GDM1 (cell line): ENCODE data around the gene DNAJC17.

Source experiments
- DNase-seq: peaks from one replicate; lab custom pipeline; 2025; lab: John Stamatoyannopoulos, UW

The DNAJC17 gene

GRCh38 chr15:40790718-40791117, 16.6 kb downstream of the DNAJC17 start:
- DNase-seq: no peak

- no peak for DNase-seq
These were observed 17.3 kb downstream of the DNAJC17 start for GRCh38 chr15:40789999-40790398.

GRCh38 chr15:40789119-40789518, 18.2 kb downstream of the DNAJC17 start:
- no peak for DNase-seq

- DNase-seq: no peak
These were observed 19.3 kb downstream of the DNAJC17 start for GRCh38 chr15:40787991-40788390.

- no peak for DNase-seq
These were observed 19.9 kb downstream of the DNAJC17 start for GRCh38 chr15:40787344-40787841.

- no peak for DNase-seq
These were observed 21.5 kb downstream of the DNAJC17 start for GRCh38 chr15:40785814-40786213.

- no peak for DNase-seq
These were observed 22.1 kb downstream of the DNAJC17 start for GRCh38 chr15:40785164-40785563.

- peak; percentile 52 for DNase-seq
These were observed 24.6 kb downstream of the DNAJC17 start for GRCh38 chr15:40782609-40783227.

GRCh38 chr15:40776537-40777141, 30.6 kb downstream of the DNAJC17 start:
- no peak for DNase-seq

GRCh38 chr15:40775740-40776536, 31.3 kb downstream of the DNAJC17 start:
- no peak for DNase-seq

- no peak for DNase-seq
These were observed 32.3 kb downstream of the DNAJC17 start for GRCh38 chr15:40775007-40775406.

- no peak for DNase-seq
These were observed 33.4 kb downstream of the DNAJC17 start for GRCh38 chr15:40773902-40774301.

GRCh38 chr15:40773496-40773895, 33.8 kb downstream of the DNAJC17 start:
- no peak for DNase-seq

- DNase-seq: no peak
These were observed 35.3 kb downstream of the DNAJC17 start for GRCh38 chr15:40772014-40772413.

- DNase-seq: no peak
These were observed 36.0 kb downstream of the DNAJC17 start for GRCh38 chr15:40771242-40771641.

- no peak for DNase-seq
These were observed 37.0 kb downstream of the DNAJC17 start for GRCh38 chr15:40770147-40770721.

- peak; percentile 53 for DNase-seq
These were observed 37.8 kb downstream of the DNAJC17 start, which contains the start of gene C15orf62 for GRCh38 chr15:40769274-40770146. C15orf62 (plus strand) TSS chr15:40769980; CDS start chr15:40770496, 516 bp downstream.

- DNase-seq: no peak
These were observed 38.6 kb downstream of the DNAJC17 start for GRCh38 chr15:40768521-40769273.

- no peak for DNase-seq
These were observed 39.3 kb downstream of the DNAJC17 start for GRCh38 chr15:40767838-40768500.
